OCI-LY7 (cell line): Measurements from ENCODE around the gene SLC9A7.

Experiments
- EZH2phosphoT487 ChIP-seq: fragments of 200-600 bp; sonication (generic); IDR thresholded peaks from 2 replicates; pipeline ENCODE4 v1.6.1; 2018; ENCODE audit warnings: low read depth, borderline replicate concordance, mild to moderate bottlenecking, mixed run types, antibody characterized with exemption, low read length, moderate library complexity, mixed read lengths
- TF ChIP-seq, protein P1 (sequence below): fragments of 200-600 bp; sonication (generic); conservative IDR thresholded peaks from 2 replicates; pipeline ENCODE4 v1.5.1; 2014; ENCODE audit warnings: mild to moderate bottlenecking, antibody characterized with exemption, low read length, moderate library complexity, mixed read lengths

DNA sequence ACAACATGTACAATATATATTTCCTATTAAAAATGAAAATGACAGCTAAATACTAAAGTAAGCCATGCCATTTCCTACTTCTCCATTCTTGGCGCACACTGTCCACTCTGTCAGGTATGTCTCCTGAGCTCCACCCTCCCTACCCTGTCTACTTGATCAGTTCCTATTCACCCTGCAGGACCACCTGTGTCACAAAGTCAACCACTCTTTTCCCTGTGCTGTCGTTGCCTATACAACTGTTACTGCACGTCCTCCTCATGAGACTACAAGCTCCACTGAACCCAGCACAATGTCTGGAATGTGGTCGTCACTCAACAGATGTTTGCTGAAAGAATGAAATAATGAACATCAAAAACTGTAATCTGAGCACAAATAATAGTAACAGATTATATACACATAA, 54.9 kb downstream of the SLC9A7 start:
- TF ChIP-seq, protein P1, sequence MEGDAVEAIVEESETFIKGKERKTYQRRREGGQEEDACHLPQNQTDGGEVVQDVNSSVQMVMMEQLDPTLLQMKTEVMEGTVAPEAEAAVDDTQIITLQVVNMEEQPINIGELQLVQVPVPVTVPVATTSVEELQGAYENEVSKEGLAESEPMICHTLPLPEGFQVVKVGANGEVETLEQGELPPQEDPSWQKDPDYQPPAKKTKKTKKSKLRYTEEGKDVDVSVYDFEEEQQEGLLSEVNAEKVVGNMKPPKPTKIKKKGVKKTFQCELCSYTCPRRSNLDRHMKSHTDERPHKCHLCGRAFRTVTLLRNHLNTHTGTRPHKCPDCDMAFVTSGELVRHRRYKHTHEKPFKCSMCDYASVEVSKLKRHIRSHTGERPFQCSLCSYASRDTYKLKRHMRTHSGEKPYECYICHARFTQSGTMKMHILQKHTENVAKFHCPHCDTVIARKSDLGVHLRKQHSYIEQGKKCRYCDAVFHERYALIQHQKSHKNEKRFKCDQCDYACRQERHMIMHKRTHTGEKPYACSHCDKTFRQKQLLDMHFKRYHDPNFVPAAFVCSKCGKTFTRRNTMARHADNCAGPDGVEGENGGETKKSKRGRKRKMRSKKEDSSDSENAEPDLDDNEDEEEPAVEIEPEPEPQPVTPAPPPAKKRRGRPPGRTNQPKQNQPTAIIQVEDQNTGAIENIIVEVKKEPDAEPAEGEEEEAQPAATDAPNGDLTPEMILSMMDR, result no peak
- no peak for TF ChIP-seq EZH2phosphoT487
